ENCODE results near the gene EID2.

EID2 gene, protein sequence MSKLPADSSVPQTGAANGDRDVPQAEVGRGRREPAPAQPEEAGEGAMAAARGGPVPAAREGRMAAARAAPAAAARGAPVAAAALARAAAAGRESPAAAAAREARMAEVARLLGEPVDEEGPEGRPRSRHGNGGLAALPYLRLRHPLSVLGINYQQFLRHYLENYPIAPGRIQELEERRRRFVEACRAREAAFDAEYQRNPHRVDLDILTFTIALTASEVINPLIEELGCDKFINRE

DNA sequence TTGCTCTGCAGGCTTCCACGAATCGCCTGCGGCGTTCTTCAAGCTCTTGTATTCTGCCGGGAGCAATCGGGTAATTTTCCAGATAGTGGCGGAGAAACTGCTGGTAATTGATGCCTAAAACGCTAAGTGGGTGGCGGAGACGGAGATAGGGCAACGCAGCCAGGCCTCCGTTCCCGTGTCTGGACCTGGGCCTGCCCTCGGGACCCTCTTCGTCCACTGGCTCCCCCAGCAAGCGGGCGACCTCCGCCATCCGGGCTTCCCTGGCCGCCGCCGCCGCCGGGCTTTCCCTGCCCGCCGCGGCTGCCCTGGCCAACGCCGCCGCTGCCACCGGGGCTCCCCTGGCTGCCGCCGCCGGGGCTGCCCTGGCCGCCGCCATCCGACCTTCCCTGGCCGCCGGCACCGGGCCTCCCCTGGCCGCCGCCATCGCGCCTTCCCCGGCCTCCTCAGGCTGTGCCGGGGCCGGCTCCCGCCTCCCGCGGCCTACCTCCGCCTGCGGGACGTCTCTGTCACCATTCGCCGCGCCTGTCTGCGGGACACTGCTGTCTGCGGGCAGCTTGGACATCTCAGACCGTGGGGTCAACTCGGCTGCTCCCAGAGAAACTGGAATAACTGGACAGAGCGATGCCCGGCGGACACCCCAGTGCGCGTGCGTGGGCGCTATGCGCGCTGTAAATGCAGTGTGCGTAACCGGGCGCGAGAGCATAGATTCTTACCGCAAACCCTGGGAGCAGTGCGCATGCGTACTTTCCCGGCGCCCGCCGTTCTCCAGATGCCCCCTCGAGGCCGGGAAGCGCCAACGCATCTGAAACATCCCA is at the start of gene EID2:
Gene EID2, minus strand, starts transcription at position 644 of the 815 bp plus-strand sequence. Its CDS starts 82 bp downstream, at position 562.
- peak; percentile 93 to 95 for DNase-seq (ENCODE audit: low read depth in 2 of 2)

DNA sequence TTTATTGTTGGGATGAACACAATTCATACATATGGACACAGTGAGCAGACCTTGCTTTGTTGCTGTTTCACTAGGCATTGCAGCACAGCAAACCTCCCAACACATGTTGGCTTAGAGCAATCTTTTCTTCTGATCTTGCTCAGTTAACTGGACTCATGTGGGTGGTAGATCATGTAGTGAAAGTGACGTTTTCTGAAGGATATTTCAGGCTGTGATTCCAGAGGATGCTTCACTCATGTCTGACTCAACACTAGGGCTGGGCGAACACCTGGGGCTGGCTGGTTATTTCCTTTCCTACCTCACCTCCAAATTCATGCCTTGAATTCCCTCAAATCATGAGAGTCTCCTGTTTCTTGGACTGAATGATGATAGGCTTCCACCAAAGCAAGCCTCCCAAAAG is 48.1 kb upstream of the EID2 start:
- DNase-seq (ENCODE audit: low read depth in 2 of 2) = no peak

DNA sequence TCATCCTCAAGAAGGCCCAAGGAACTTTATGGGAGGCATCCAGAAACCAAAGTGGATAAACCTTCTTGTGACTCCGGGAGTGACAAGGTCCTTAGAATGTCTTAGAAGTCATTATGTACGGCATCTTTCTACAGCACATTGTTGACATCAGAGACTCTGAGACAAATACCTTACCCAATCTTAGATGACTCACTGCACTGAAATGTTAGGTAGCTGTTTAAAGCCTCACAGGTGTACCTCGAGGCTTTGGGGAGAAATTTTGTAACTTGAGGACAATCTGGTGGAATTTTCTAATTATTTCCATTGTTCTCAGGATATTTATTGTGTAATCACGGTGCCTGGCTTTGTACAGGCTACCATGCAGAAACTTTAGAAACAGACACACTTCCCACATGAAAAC is 47.5 kb upstream of the EID2 start:
- no peak for DNase-seq (ENCODE audit: low read depth in 2 of 2)

DNA sequence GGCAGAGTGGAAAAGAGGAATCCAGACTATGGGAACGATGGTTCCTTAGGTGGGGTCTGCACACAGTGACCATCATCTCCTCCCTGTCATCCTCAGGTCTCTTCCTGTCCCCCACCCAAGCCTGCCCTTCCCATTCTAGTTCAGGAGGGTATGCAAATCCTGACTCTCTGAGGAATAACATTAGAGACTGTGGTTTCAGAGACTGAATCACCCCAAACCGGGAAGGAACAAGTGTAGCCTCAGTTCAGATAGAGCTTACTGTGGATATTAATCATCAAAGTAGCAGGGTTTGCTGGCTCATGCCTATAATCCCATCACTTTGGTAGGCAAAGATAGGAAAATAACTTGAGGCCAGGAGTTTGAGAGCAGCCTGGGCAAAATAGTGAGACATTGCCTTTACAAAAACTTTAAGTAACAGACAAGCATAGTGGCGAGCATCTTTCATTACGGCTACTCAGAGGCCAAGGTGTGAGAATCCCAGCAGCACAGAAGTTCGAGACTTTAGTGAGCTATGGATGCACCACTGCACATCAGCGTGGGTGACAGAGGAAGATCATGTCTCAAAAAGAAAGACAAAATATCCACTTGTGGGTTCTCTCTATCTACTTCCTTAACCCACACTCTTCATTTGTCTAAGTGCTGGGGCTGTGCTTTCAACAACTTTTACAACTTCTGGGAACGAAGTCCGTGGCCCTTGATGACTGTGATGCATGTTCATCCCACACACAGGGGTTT is 43.1 kb upstream of the EID2 start:
- peak; percentile 15 to 17 for DNase-seq (ENCODE audit: low read depth in 2 of 2)

DNA sequence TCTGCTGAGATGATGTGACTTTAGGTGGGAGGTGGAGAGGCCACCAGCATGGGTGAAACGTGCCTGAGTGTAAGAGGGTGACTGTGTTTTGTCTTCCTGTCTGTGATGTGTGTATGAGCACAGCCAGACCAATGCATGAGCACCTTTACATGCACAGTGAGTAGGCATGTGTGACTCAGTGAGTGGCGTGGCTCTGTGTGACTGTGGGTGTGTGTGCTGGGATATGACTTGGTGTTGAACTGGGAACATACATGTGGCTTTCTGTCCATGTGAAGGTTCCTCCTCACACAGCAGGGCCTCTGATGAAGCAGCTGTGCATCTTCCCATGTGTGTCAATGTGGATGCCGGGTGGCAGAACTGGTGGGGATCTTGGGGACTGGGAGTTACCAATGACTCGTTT is 42.5 kb upstream of the EID2 start:
- DNase-seq (ENCODE audit: low read depth in 2 of 2) = peak; percentile 44 to 53

DNA sequence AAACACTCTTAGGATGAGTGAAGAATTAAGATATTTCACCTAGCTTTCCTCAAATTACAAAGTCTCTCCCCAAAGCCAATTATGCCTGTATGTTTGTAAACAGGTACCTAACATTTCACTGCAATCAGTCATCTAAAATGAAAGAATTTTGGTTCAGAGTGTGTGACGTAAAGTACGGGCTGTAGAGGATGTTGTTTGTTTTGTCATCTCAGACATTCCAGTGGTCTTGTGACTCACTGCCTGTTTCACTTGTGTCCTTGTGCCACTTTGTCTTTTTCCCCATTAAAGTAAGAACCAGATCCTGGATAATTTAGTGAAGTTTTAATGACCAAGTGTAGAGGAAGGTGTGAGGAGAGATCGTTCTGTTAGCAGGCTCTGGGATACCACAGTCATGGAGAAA is 28.6 kb upstream of the EID2 start:
- no peak for DNase-seq (ENCODE audit: low read depth in 2 of 2)

DNA sequence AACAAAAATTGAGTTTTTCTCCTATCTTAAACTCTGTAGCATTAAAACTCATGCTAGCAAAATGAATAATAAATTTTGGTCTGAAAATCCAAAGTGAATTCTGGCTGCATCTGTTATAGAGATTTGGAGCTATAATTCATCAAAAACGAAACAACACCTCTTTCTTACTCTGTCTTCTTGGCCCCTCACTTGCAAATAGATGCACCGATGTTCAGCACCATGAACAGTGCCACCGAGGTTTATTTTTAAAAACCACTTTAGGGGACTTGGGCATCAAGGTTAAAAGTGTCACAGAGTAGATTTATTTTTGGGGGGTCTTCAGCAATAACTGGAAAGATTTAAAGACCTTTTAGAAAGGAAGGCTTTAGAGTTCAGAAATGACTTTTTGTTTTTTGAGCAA is 26.1 kb upstream of the EID2 start:
- DNase-seq (ENCODE audit: low read depth in 2 of 2) = no peak

DNA sequence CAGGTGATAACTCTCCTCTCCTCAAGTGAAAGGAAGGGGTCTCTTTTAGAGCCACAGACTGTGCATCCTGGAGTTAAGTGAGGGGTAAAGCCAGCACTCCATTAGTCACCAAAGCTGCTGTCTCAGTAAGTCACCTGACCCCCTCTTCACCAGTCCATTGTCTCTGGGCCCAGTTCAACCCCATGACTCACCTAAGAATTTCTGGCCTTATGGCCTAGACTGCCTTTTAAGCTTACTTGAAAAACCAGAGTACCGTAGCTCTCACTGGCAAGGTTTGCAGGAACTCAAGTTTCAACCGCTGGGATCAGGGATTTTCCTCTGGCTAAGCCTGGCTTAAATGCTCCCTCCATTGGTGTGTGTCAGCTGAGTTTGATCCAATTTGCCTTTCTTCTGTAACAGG is 23.4 kb upstream of the EID2 start:
- DNase-seq (ENCODE audit: low read depth in 2 of 2) = no peak

DNA sequence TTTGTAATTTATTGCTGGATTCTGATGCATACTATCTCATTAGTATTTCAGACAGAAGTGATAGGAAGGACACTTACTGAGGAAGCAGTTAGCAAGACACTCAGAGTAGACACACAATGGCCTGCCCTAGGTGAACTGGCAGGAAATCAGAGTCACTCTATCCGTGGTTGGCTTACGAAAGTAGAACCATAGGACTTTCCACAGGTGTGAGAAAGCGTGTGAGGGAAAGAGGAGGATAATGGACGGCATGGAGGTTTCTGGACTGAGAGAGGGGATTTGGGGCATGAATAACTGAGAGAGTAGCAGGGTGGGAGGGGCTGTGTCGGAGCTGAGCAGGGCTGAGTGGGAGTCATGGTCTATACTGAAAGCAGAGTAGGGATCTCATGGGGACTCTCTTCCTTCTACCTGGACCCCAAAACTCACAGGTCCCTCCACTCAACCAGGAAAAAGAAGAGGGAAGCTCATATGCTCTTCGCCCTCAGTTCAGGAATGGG is 18.7 kb upstream of the EID2 start:
- no peak for DNase-seq (ENCODE audit: low read depth in 2 of 2)

DNA sequence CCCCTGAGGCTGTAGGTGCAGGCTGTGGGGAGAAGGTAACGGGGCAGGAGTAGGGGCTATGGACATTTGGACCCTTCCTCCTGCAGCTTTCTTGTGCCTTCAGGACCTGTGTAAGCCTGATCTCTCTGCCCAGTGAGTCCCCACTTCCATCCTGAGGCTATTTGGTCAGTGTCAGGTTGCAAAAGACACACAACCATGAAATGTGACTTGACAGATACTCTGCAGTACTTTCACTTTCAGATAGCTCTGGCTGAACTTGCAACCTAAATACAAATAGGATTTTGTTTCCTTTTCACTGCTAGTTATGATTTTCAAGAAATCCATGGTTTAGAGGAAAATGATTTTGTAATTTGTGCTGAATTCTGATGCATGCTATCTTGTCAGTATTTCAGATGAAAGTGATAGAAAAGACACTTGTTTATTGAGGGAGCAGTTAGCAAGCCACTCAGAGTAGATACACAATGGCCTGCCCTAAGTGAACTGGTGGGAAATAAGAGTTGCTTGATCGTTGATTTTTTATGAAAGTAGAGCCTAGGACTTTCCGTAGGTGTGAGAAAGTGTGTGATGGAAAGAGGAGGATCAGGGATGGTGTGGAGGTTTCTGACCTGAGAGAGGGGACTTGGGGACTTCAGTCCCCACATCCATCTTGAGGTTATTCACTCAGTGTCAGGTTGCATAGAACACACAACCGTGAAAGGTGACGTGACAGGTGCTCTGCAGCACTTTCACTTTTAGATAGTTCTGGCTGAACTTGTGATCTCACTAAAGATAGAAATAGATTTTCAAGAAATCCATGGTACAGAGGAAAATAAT is 18.1 kb upstream of the EID2 start:
- DNase-seq (ENCODE audit: low read depth in 2 of 2) = no peak

DNA sequence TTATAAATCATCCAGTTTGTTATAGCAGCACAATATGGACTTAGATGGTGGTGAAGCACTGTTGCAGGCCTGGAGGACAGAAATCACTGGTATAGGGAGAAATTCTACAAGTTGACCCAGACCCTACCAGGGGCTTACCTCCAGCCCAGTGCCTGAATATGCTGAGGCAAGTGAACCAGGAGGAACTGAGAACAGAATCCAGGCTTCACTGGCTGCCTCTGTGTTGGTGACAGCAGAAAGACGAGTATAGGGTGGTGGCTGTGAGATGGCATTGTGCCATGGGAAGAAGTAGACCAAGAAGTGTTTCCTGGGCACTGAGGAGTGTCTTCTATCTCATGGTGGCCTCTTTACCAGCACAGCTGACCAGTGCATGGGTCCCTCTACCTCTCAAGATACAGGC is 15.9 kb upstream of the EID2 start:
- DNase-seq (ENCODE audit: low read depth in 2 of 2) = no peak

DNA sequence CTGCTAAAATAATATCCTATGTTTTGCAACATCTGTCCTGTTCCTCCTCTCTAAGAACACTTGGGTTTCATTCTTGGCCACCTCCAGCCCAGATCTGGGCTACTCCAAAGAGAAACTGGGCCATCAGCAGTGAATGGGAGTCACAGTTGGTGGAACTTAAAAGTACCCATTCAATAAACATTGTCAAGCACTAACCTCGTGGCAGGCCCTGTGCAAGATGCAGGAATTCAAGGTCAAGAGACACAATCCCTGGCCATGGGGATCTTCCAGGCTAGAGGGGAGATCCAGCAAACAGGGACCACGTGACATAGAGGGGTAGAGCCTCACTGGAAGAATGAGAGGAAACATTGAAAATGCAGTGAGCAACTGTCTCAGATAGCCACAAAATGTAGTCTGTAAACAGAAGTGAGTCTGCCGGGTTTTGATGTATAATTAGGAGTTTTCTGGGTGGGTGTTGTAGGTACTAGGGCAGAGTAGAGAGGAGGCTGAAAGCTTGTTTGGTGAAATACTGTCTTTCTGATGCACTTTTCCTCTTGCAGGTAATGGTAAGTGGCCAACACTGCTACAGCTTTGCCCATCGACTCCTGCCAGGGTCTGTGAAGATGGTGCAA is 14.8 kb upstream of the EID2 start:
- no peak for DNase-seq (ENCODE audit: low read depth in 2 of 2)

DNA sequence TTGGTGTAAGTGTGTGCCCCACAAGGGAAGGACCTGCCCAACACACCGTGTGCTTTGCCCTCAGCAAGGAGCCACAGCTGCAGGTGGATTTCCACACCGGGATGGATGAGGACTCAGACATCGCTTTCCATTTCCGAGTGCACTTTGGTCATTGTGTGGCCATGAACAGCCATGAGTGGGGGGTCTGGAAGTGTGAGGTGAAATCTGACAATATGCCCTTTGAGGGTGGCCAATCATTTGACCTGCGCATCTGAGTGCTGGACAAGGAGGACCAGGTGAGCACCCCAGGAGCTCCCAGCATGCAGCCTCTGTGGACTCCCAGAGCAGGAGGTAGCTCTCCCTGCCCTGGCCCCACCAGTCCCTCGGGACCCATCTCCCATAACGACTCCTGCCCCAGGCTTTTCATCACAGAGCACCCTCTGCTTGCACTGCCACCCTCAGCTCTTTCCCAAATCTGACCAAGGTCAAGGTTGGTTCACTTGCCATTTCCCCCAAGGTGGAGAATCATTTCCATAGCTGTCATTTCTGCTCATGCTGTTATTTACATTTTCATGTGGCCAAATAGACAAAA is 13.2 kb upstream of the EID2 start:
- no peak for DNase-seq (ENCODE audit: low read depth in 2 of 2)

DNA sequence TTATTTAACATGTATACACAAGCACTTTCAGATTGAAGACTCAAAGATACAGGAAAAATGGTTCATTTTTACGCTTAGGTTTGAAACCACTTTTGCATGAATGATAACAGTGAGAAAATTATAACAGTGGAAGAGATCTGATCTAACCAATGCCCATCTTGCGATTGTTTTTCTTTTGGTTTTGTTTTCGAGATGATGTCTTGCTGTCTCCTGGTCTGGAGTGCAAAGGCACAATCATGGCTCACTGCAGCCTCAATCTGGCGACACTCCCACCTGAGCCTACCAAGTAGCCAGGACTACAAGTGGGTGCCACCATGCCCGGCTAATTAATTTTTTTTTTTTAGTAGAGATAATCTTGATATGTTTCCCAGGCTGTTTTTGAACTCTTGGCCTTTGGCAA is 10.2 kb upstream of the EID2 start:
- DNase-seq (ENCODE audit: low read depth in 2 of 2) = no peak

DNA sequence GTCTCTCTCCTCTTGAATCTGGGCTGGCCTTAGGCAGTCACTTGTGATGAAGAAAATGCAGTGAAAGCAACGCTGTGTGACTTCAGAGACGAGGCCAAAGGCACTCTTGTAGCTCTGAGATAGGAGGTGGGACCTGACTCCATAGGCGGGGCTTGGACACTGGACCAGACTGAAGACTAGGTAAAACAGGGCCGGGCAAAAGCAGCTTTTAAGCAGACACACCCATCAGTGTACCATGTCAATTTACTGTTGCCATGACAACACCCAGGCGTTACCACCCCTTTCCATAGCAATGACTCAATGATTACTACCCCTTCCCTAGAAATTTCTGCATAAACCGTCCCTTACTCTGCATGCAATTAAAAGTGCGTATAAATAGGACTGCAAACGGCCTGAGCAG is 6.6 kb upstream of the EID2 start:
- no peak for DNase-seq (ENCODE audit: low read depth in 2 of 2)

DNA sequence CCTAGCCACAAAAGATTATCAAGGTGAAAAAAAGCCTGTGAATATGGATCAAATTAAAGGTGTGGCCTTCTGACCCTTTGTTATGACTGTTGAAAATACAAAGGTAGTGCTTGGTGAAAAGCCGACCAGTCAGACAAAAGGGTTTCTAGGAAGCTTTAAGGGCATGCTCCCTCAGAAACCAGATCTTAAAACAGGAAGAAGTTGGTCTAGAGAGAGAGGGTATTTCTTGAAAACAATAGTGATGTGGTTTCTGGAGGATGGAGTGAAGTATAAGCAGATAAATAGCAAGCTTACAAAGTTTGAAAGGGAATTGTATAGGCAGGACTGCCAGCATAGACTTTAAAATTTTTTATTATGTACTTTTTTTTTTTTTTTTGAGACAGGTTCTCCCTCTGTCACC is 5.0 kb upstream of the EID2 start:
- DNase-seq (ENCODE audit: low read depth in 2 of 2) = no peak

DNA sequence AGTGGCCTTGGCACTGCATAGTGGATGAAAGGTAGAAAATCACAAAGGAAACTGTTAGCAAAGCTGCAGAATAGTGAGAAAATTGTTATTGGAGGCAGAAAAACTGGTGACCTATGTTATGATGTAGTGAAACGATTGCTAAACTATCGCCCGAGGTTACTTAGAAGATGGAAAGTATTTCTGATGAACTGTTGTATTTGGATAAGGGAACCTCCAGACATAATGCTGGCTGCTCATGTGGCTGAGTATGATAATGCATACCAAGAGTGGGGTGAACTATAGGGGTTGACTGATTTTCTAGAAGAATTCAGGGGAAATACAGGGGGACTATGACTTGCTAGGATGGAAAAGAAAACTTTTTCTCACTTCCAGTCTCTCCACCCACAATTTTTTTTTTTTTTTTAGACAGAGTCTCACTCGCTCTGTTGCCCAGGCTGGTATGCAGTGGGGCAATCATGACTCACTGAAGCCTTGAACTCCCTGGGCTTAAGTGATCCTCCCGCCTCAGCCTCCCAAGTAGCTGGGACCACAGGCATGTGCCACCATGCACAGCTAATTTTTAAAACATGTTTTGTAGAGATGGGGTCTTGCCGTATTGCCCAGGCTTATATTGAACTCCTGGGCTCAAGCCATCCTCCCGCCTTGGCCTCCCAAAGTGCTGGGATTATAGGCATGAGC is 4.4 kb upstream of the EID2 start:
- DNase-seq (ENCODE audit: low read depth in 2 of 2) = no peak

DNA sequence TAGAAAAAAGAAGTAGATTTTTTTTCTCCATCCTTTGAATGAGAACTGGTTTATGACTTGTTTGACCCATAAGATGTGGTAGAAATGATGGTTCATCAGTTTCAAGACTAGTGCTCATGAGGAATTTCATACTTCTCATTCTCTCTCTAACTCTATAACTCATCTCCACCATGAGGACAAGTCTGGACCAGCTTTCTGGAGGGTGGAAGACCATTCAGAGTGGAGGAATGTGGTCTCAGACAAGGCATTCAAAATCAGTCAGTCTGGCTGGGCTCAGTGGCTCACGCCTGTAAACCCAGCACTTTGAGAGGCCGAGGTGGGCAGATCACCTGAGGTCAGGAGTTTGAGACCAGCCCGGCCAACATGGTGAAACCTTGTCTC is 3.5 kb upstream of the EID2 start:
- no peak for DNase-seq (ENCODE audit: low read depth in 2 of 2)

DNA sequence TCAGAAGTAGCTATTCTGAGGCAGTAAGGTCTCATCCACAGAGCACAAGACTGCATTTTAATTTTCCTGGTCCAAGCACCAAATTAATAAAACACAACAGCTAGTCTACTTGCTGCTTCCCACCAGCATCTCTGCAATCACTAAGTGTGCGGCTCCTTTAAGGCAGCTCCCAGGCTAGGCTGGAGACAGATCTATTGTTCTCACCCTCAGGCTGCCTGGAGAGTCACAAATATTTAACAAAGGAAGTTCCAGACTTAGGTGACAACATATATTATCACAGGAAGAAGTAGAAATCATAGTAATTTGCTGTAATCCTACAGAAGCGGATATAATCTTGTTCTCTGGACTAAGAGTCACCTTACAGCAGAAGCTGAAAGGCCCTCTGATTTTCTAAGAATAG is 2.2 kb upstream of the EID2 start:
- no peak for DNase-seq (ENCODE audit: low read depth in 2 of 2)

DNA sequence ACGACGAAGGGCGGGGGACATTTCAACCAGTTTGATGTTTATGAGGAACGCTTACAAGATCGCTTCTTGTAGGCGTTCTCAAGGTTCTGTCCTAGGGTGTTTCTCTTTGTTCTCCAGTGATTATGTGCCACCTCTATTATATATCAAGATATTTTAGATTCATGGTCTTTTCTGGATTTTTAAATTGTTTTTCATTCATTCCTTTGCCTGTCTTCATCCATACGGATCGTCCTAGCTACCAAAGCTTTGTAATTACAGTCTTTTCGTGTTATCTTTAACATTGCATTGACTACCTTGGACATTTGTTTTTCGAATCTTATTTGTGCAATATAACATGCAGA is 342 bp upstream of the EID2 start:
- DNase-seq (ENCODE audit: low read depth in 2 of 2) = no peak

DNA sequence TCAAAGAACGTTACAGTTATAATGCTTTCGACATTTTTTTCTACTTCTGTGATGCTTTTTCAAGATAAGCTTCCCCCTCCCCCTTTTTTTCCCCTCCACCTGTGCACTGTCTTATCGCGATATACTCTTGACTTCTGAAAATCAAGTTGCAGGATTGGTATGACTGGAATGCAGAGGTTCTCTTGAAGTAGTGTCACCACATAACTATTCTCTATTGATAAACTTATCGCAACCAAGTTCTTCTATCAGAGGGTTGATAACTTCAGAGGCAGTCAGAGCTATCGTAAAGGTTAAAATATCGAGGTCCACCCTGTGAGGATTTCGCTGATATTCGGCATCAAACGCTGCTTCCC is 820 bp downstream of the EID2 start:
- no peak for DNase-seq (ENCODE audit: low read depth in 2 of 2)
